HG02610 (cell line): ENCODE measurements around the gene NXPH4.

Experiments used
- ATAC-seq: cut with Tn5 transposase; IDR thresholded peaks from one replicate; pipeline ENCODE4 v1.9.1; 2021; ENCODE audit warnings: mild to moderate bottlenecking, moderate library complexity; ENCODE audit not compliant: unreplicated experiment

The NXPH4 gene

DNA sequence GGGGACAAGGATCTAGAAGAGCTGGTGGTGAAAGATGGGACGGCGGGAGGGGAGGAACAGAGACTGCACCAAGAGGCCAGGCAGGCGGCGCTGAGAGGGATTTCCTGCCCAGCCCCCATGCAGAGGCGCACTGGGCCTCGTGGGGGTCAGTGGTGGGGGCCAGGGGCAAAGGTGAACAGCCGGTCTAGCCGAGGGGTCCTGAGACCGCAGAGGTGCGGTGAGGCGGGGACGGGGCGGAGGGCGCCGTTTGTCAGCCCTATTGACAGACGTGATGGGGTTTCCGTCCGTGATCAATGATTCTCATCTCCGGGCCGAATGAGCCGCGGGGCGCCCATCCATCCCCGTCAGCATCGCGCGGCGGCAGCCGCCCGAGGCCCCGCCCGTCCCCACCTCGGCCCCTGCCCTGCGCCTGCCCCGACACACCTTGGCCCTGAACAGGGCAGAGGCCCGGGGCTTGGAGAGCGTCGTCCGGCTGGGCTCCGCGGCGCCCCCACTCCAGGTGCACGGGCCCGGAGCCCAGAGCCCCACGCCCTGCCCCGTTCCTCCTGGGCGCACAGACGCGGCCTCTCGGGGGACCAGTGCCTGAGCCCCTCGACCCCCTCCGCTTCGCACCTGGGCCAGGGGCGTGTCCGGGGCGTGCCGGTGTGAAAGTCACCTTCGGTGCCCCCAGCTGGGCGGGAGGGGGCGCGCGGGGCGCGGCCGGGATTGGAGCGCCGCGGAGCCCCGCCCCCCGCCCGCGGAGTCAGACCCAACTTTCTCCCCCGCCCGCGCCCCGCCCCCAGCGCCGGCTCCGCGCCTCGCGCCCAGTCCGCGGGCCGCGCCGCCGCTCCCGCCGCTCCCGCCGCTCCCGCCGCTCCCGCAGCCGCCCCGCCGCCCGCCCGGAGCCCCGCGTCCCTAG is at the start of gene NXPH4:
Gene NXPH4, plus strand, starts transcription at position 781 of the 898 bp plus-strand sequence. CDS start 176 bp downstream, outside the sequence.
- peak; percentile 3 for ATAC-seq

DNA sequence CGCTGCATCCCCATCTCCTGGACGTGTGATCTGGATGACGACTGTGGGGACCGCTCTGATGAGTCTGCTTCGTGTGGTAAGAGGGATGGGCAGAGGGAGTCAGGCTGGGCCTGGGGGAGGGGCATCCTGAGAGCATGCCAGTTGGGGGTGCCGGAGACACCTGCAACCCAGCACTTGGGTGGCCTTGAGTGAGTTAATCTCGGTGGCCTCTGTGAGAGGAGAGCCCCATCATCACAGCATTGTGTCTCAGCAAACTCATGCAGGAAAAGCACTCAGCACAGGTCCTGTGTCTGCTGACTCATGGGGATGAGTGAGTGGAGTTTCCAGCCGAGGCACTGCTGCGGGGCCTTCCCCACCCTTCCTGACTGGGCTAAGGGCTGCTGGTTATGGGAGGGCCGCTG is 49.6 kb upstream of the NXPH4 start:
- peak; percentile 60 for ATAC-seq

DNA sequence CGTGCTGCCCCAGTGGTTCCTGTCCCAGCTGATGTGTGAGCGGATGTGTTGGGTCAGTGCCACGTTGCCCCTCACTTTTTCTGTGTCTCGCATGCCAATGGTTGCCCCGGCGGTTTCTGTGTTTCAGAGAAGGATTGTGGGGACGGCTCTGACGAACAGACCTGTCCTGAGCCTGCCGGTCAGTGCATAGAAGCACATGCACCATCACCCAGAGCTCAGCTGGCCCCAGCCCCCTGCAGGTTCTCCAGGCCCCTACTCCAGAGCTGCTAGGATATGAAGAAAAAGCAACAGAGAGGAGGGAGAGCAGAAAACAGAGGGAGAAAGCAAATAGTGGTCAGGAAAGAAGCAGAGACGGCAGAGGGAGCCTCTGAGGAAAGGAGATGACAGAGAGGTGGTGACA is 48.5 kb upstream of the NXPH4 start:
- no peak for ATAC-seq

DNA sequence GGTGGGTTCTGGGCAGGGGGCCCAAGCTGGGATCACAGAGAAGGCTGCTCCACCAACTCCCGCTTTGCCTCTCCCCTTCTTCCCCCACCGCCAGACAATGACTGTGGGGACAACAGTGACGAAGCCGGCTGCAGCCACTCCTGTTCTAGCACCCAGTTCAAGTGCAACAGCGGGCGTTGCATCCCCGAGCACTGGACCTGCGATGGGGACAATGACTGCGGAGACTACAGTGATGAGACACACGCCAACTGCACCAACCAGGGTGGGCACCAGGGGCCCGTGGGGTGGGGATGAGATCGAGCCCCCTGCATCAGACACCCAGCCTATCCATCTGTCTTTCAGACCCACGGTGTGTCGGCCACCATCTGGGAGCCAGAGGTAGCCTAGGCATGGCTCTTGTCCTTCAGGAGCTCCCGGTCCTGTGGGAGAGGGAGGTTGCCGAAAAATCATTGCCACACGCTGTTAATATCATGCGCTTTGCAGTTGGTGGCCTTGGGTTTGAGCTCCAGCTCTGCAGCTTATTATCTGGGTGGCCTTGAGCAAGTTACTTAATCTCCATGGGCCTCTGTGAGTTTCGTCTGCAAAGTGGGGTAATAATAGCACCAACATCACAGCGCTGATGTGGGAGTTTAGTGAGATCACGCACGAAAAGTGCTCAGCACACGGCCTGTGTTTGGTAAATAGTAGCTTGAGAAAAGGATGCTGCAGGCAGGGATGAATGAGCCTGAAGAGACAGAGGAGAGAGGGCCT is 47.4 kb upstream of the NXPH4 start:
- ATAC-seq: no peak

DNA sequence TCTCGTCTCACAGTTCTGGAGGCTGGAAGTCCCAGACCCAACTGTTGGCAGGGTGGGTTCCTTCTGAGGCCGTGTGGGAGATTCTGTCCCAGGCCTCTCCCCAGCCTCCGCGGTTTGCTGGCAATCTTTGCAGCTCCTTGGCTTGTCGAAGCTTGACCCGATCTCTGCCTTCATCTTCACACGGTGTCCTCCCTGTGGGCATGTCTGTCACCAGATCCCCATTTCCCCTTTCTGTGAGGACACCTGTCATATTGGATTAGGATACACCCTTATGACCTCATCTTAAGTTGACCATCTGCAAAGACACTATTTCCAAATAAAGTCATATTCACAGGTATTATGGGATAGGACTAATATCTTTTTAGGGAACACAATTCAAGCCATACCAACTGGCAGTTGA is 46.6 kb upstream of the NXPH4 start:
- ATAC-seq: no peak

DNA sequence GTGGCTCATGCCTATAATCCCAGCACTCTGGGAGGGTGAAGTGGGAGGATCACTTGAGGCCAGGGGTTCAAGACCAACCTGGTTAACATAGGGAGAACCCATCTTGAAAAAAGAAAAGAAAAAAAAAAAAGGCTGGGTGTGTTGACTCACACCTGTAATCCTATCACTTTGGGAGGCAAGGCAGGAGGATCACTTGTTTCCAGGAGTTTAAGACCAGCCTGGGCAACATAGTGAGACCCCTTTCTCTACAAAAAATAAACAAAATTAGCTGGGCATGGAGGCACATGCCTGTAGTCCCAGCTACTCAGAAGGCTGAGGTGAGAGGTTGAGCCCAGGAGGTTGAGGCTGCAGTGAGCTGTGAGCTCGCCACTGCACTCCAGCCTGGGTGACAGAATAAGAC is 46.2 kb upstream of the NXPH4 start:
- no peak for ATAC-seq

DNA sequence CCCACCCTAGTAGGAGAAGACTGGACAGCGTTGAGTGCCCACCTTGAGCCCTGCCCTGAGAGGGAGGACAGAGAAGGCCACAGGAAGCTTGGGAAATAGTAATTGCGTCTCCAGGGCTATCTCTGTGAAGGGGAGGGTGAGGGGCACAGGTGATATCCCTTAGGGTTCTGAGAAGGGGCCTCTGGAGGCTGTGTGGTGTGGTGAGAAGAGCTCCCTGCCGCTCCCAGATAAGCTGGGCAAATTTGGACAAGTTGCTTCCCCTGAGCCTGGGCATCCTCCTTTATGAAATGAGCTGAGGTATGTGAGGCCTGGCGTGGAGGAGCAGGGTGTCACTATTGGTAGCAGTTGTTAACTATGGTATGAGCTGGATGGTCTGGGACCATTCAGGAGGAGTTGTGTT is 45.7 kb upstream of the NXPH4 start:
- no peak for ATAC-seq

DNA sequence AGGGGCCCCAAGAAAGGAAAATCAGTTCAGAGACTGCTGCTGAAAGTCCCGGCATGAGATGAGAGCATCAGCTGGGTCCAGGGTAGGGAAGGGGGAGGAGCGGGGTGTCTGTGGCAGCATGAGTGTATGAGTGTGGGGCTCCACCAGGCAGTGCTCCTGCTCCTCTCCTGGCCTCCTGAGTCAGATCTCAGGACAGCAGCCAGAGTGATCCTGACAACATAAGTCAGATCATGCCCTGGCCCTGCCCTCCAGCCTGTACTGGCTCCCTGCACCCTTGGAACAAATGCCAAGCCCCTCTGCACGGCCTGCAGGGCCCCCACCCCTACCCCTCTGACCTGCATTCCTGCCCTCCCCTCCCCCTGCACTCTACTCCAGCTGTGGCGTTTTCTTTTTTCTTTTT is 44.9 kb upstream of the NXPH4 start:
- ATAC-seq: no peak

DNA sequence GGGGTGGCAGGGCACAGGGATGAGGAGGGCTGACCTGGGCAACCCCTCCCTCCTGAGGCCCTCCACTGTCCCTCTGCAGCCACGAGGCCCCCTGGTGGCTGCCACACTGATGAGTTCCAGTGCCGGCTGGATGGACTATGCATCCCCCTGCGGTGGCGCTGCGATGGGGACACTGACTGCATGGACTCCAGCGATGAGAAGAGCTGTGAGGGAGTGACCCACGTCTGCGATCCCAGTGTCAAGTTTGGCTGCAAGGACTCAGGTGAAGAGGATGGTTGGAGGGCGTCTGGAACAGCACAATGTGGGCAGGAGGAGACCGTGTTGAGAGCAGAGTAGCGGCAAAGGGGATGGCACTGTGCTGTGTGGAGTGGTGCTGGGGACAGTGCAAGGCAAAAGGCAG is 43.5 kb upstream of the NXPH4 start:
- ATAC-seq: no peak

DNA sequence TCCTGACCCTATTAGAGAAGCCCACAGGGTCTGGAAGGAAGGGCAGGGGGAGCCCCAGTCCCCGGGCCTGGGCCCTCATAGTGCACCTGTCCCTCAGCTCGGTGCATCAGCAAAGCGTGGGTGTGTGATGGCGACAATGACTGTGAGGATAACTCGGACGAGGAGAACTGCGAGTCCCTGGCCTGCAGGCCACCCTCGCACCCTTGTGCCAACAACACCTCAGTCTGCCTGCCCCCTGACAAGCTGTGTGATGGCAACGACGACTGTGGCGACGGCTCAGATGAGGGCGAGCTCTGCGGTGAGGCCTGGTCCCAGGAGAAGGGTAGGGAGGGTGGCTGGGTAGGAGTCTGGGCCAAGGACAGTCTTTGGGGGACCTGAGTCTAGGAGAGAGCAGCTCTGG is 42.9 kb upstream of the NXPH4 start:
- no peak for ATAC-seq

DNA sequence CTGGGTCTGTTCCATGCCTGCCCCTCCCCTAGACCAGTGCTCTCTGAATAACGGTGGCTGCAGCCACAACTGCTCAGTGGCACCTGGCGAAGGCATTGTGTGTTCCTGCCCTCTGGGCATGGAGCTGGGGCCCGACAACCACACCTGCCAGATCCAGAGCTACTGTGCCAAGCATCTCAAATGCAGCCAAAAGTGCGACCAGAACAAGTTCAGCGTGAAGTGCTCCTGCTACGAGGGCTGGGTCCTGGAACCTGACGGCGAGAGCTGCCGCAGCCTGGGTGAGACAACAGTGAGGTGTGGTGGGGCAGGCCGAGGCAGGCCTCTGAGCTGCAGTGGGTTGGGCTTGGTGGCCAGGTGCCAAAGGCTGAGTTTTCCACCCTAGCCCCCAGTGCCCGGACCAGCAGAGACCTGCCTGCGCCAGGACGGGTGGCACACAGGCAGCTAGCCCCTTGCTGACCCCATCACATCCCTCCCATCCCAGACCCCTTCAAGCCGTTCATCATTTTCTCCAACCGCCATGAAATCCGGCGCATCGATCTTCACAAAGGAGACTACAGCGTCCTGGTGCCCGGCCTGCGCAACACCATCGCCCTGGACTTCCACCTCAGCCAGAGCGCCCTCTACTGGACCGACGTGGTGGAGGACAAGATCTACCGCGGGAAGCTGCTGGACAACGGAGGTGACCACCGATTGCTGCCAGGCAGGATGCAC is 41.0 kb upstream of the NXPH4 start:
- no peak for ATAC-seq

DNA sequence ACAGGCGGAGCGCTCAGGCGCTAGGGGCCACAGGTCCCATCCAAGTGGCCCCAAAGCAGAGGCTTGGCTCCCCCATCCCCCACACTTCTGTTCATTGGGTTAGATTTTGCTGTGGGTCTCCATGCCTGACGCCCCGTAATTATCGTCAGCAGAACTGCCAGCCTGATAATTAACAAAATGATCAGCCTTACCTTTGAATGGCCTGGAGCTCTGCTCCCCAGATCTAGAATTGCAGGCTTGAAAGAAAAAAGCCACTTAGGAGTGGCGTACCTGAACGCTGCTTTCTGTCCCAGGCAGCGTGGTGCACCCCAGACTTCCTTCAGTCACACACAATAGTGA is 40.5 kb upstream of the NXPH4 start:
- no peak for ATAC-seq

DNA sequence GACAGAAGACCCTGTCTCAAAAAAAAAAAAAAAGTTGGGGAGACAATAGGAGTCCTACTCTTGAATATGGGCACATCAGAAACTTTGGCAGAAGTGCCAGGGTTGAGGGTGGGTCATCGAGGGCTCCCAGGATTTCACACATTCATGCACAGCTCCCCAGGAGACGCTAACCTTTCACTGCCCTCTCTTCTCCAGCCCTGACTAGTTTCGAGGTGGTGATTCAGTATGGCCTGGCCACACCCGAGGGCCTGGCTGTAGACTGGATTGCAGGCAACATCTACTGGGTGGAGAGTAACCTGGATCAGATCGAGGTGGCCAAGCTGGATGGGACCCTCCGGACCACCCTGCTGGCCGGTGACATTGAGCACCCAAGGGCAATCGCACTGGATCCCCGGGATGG is 39.7 kb upstream of the NXPH4 start:
- ATAC-seq: no peak

DNA sequence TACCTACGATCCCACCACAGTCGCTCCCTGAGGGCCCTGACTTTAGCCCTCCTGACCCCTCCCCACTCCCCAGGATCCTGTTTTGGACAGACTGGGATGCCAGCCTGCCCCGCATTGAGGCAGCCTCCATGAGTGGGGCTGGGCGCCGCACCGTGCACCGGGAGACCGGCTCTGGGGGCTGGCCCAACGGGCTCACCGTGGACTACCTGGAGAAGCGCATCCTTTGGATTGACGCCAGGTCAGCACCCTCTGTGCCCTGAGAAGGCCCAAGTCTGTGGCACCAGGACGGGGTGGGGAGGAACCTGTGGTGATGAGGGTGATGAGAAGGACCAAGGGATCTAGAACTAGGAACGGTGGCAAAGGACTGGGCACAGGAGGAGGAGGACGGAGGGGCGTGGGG is 39.2 kb upstream of the NXPH4 start:
- no peak for ATAC-seq

DNA sequence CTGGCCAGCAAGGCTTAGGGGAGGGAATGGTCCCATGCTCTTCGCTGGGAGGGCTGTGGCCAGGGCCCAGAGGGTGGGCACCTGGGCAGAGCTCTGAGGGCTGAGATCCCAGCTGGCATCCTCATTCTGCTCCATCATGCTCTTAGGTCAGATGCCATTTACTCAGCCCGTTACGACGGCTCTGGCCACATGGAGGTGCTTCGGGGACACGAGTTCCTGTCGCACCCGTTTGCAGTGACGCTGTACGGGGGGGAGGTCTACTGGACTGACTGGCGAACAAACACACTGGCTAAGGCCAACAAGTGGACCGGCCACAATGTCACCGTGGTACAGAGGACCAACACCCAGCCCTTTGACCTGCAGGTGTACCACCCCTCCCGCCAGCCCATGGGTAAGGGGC is 38.4 kb upstream of the NXPH4 start:
- ATAC-seq: no peak

DNA sequence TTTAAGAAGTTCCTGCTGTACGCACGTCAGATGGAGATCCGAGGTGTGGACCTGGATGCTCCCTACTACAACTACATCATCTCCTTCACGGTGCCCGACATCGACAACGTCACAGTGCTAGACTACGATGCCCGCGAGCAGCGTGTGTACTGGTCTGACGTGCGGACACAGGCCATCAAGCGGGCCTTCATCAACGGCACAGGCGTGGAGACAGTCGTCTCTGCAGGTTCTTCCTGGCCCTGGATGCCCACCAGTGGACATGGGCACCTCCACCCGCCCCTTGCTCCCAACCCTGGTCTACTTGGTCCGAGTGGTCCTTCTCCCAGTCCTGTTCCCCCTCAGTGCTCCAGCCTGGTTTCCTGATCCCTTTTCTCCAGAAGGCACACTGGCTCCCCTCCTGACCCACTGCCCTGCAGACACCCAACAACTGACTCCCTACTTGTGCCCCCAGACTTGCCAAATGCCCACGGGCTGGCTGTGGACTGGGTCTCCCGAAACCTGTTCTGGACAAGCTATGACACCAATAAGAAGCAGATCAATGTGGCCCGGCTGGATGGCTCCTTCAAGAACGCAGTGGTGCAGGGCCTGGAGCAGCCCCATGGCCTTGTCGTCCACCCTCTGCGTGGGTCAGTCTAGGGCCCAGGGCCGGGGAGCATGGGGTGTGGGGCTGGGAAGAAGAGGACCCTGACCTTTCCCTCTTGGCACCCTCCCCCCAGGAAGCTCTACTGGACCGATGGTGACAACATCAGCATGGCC is 37.1 kb upstream of the NXPH4 start:
- ATAC-seq: no peak

DNA sequence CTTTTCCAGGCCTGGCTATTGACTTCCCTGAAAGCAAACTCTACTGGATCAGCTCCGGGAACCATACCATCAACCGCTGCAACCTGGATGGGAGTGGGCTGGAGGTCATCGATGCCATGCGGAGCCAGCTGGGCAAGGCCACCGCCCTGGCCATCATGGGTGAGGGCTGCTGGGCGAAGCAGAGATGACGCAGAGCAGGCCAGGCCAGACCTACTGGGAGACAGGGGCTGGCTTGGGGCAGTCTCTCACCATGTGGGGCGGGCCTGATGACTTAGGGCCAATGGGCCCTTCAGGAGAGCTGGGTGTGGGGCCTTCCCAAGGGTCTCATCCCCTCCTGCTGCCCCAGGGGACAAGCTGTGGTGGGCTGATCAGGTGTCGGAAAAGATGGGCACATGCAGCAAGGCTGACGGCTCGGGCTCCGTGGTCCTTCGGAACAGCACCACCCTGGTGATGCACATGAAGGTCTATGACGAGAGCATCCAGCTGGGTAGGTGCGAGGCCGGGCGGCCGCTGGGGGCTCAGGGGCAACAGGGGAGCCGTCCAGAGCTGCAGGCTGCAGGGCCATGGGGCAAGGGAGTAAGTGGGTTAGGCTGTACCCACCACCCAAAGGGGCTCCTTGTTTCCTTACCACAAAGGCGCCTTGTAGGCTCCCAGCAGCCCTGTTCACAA is 36.1 kb upstream of the NXPH4 start:
- no peak for ATAC-seq

DNA sequence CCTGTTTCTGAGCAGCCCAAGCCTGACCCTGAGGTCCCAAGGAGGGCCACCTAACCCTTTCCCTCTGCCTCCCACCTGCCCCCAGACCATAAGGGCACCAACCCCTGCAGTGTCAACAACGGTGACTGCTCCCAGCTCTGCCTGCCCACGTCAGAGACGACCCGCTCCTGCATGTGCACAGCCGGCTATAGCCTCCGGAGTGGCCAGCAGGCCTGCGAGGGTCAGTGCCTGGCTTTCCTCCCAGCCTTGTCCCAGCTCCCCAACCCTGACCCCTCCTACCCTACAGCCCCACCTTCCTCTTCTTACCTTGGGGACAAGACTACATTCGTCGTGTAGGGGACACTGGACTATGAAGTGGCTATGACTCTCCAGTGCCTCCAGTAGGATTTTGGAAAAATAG is 35.5 kb upstream of the NXPH4 start:
- ATAC-seq: no peak

DNA sequence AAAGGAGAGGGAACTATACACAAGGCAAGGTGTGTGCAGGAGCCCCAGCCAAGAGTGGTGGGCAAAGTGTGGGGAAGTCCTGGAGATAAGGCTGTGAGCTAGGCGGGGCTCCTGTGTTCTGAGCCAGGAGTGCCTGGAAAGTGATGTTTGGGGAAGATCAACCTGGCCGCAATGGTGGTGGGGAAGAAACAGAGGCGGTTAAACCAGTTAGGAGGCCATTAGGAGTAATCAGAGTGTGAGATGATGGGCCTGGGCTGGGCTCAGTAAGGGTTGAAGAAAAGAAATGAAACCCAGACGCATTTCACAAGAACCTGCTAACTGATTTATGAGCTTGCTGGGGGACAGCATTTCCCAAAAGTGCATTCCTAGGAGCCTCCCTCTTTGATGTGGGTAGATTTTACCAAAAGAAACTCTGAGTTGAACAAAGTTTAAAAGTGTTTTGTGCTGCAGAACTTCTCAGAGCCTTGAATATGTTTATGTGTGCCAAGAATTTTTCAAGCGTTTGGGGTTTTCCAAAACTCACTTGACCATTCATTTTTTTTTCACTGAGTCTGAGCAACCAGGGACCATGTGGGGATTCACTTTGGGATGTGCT is 34.9 kb upstream of the NXPH4 start:
- no peak for ATAC-seq

DNA sequence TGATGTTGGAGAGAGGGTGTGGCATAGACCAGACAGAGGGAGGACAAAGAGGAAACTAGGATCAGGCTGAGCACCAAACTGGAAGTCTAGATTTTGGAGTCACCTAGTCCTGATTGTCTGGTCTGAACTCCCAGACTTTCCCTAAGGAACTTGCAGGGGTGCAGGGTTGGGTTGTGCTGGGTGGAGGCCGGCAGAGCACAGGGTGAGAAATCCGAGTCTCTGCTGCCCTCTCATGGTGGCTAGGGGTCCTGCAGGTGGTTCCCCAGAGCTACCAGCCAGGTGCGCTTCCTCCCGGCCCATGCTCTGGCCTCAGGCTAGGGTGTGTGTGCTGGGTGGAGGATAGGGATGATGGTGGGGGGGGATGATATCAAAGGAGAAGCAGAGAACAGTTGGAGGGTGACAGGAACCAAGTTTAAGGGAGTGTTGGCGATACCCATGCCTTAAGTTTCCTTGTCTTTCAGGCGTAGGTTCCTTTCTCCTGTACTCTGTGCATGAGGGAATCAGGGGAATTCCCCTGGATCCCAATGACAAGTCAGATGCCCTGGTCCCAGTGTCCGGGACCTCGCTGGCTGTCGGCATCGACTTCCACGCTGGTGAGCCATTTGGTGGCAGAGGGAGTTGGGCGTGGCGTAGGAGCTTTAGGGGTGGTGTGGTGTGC is 33.5 kb upstream of the NXPH4 start:
- peak; percentile 83 for ATAC-seq
